ENCODE data around the gene PIN1.

PIN1 gene

DNA sequence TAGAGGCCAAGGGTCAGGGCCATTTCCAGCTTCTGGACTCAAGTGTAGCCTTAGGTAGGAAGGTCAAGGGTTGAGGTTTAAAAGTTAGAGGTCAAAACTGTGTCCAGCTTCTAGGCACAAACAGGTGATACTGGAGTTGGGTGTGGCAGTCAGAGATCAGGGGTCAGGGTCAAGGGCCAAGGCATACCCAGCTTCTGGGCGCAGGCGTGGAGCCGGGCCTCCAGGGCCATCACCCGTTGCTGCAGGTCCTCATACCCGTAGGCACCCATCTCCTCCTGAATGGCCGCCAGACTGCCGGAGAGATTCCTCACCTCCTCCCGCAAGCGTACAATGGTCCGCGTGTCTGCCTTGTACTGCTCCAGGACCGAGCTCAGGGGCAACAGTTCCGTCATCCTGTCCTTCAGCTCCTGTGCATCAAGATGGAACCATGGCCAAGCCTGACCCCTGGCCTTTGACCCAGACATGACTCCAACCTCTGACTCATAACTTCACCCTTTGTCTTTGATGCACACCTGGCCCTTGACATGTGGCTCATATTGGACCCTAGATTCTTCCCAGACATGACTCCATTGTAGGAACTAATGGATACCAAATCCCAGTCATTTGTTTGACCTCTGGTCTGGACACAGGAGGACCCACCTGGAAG is 22.1 kb downstream of the PIN1 start:
- no peak for DNase-seq

- DNase-seq, result no peak
Observed at GRCh38 chr19:9857920-9858746, 23.0 kb downstream of the PIN1 start.

- DNase-seq, result no peak
Observed at GRCh38 chr19:9858766-9859165, 23.6 kb downstream of the PIN1 start.

- DNase-seq, result no peak
Observed at GRCh38 chr19:9860407-9860806, 25.3 kb downstream of the PIN1 start.

- no peak for DNase-seq
Observed at GRCh38 chr19:9861503-9861902, 26.4 kb downstream of the PIN1 start.

- no peak for DNase-seq
Observed at GRCh38 chr19:9862938-9863337, 27.8 kb downstream of the PIN1 start.

GRCh38 chr19:9863759-9864158 is 28.6 kb downstream of the PIN1 start:
- no peak for DNase-seq

DNA sequence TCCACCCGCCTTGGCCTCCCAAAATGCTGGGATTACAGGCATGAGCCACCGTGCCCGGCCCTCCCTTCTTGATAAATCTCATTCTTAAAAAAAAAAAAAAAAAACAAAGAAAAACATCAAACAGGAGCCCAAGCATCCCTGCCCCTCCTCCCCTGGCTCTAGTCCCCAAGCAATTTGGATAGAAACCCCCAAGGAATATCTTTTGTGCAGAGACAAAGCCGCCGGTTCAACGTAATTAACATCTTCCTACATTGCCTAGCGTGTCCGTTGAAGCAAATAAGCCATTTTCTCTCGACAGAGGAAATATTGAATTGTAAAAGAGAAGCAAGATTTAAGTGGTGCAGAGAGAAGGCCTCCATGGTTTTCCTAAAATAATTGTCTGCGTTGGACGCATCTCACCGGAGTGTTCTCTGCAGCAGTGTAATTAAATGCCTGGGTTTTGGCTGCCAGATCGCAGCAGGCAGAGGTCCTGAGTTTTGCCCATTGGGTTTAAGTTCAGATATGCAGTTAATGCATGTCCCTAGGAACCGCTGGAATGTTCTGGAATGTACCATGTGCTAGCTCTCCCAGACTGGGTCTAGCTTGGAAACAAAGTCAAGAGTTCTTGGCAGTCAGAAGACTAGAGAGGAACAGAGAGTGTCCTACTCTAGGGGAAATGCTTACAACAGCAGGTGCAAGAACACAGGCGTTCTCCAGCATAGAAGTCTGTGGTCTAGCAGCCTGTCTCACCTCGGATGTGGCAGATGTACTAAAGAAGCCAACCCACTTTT is 30.8 kb downstream of the PIN1 start:
- DNase-seq, result no peak

GRCh38 chr19:9868983-9869617 is 34.0 kb downstream of the PIN1 start:
- no peak for DNase-seq

GRCh38 chr19:9871626-9872338 is 36.7 kb downstream of the PIN1 start:
- no peak for DNase-seq

DNA sequence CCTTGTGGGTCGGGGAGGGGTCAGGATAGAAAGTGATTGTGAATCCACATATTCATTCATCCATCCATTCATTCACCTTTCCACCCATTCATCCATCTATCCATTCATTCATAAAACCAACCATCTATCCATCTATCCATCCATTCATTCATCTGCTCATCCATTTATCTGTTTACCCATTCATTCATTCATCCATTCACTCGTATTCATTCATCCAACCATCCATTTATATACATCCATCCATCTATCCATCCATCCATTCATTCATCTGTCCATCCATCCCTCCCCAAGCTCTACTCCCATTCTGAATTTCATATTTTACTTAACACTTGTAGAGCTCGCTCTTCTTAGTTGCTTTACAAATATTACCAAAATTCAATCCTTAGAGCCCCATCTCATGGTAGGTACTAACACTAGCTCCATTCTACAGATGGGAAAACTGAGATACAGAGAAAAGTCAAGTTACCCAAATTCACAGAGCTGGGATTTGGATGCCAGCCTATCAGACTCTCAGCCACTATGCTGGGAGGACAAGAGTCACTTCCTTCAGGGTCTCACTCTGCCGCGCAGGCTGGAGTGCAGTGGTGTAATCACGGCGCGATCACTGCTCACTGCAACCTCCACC is 37.6 kb downstream of the PIN1 start:
- DNase-seq, result no peak

GRCh38 chr19:9875031-9875627 is 40.0 kb downstream of the PIN1 start:
- DNase-seq, result no peak

GRCh38 chr19:9875796-9876195 is 40.7 kb downstream of the PIN1 start:
- no peak for DNase-seq

GRCh38 chr19:9877780-9878510 is 42.8 kb downstream of the PIN1 start:
- no peak for DNase-seq

GRCh38 chr19:9878511-9879196 is 43.5 kb downstream of the PIN1 start:
- DNase-seq, result no peak

- DNase-seq, result no peak
Observed at GRCh38 chr19:9881720-9882119, 46.6 kb downstream of the PIN1 start.

DNA sequence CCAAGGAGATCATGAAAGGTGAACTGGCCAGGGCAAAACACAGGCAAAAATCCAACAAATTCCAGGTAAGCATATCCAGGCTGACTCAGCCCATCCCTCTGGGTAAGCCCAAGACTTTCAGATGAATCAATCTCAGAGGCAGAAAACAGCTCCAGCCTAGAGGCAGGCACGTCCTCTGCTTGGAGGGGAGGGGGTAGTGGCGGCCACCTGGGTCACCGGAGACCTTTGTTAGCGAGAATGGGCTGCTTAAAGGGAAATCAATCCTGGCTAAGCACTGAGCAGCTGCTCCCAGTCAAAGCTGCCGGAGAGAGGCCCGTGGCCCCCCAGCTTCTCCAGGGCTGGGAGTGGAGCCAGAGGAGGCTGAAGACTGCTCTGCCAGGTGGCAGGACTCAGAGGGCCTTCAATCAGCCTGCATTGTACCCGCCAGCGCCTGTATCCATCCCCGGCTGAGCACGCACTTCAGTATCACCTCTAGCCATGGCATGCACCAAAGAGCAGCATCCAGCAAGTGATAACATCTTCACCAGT is 48.2 kb downstream of the PIN1 start:
- DNase-seq, result no peak

GRCh38 chr19:9883764-9884163 is 48.6 kb downstream of the PIN1 start:
- DNase-seq, result no peak

DNA sequence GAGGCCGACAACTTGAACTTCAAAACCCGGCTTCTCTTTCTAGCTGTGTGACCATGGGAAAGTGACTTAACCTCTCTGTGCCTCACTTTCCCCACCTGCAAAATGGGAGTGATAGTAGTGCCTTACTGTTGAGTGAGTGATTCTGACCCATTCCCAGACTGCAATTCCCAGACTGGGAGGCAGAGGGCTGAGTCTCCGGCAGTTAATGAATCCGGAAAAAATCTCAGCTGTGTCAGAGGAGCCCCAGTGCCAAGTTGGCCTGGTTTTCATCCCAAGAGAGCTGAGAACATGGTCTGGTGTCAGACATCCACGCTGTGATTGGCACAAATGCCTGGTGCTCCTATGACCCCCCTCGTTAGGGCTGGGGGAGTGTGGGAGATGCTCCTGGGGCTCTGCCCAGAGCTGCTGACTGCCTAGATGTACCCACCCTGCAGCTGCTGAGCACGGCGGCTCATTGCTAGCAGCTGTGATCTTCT is 50.0 kb downstream of the PIN1 start:
- no peak for DNase-seq
